HG02970 (cell line): ENCODE measurements around the gene EPM2AIP1.
"Not testable (repeated sequence)": the region's sequence is repeated elsewhere in the genome, so short reads cannot be mapped to it uniquely, and the experiment has no call there.

ENCODE experiments used
- ATAC-seq: cut with Tn5 transposase; IDR thresholded peaks from one replicate; pipeline ENCODE4 v1.9.1; 2021; ENCODE audit warnings: mild to moderate bottlenecking, moderate library complexity, moderate number of reproducible peaks; ENCODE audit not compliant: unreplicated experiment, low FRiP score

The EPM2AIP1 gene

DNA sequence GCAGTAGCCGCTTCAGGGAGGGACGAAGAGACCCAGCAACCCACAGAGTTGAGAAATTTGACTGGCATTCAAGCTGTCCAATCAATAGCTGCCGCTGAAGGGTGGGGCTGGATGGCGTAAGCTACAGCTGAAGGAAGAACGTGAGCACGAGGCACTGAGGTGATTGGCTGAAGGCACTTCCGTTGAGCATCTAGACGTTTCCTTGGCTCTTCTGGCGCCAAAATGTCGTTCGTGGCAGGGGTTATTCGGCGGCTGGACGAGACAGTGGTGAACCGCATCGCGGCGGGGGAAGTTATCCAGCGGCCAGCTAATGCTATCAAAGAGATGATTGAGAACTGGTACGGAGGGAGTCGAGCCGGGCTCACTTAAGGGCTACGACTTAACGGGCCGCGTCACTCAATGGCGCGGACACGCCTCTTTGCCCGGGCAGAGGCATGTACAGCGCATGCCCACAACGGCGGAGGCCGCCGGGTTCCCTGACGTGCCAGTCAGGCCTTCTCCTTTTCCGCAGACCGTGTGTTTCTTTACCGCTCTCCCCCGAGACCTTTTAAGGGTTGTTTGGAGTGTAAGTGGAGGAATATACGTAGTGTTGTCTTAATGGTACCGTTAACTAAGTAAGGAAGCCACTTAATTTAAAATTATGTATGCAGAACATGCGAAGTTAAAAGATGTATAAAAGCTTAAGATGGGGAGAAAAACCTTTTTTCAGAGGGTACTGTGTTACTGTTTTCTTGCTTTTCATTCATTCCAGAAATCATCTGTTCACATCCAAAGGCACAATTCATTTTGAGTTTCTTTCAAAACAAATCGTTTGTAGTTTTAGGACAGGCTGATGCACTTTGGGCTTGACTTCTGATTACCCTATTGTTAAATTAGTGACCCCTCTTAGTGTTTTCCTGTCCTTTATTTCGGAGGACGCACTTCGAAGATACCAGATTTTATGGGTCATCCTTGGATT is 674 bp upstream of the EPM2AIP1 start, which contains the start of gene MLH1:
Gene MLH1, plus strand, starts transcription at position 193 of the 958 bp plus-strand sequence. Its CDS starts 30 bp downstream, at position 223.
- peak; percentile 95 for ATAC-seq

DNA sequence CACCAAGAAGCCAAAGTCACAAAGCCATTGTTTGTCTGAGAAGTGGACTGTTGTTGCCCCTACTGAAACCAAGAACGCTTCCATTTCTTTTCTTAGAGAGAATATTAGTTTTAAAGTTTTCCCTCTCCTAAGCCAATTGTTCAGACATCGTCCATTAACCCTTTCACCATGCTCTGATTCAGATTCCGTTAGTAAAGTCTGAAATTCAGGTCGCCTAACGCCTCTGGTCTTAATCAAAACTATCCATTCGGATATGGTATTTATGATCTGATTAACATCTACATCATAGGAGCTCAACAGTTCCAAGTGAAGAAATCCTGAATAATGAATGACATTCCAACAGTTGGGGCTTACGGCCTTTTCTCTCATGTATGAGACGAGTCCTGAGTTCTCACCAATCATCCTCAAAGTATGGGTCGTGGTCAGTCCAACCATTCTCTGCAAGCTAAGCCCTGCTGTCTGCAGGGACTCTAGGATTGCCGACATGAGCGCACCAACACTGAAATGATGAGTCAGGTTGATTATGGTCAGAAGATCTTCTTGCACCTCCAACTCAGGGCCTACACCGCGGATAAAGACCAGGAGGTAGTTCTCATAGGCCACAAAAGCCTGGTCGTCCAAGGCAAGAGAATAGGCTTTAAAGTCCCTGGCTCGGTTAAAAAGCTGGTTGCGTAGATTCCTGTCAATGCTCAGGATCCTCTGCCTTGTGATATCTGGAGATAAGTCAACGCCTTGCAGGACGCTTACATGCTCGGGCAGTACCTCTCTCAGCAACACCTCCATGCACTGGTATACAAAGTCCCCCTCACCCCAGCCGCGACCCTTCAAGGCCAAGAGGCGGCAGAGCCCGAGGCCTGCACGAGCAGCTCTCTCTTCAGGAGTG is 767 bp downstream of the EPM2AIP1 start:
- ATAC-seq = no peak

DNA sequence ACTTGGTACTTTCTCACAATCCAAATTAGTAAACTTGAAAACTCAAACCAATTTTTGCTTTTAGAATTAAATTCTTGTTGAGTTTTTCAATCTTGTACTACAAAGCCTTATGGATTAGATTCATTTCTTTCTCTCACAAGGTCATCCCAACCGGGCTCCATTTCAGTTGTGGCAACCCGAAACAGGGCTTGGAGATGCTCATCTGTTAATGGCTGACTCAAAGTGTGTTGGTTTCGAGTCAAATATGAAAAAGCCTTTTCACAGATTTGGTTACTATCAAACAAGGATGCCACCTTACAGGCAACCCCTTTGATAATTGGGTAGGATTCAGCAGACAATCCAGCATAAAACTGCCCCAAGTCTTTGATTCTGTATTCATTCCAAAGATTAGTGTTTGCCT is 1.8 kb downstream of the EPM2AIP1 start:
- no peak for ATAC-seq

DNA sequence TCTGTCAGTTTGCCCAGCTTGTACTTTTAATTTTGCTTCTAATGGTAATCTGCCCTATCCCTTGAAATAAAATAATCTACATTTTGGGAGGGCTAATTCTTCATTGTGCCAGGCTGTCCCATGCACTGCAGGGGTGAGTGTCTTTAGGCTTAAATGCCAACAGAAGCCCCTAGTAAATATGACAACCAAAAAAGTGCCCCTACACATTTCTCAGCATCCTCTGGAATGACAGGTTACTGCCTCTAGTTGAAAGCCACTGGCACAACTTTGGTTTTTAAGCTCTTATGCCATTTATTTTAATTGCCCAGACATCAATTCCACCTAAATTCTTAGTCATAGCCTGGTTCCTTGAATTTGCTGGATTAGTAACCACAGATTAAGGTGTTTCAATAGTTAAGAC is 3.4 kb downstream of the EPM2AIP1 start:
- no peak for ATAC-seq

DNA sequence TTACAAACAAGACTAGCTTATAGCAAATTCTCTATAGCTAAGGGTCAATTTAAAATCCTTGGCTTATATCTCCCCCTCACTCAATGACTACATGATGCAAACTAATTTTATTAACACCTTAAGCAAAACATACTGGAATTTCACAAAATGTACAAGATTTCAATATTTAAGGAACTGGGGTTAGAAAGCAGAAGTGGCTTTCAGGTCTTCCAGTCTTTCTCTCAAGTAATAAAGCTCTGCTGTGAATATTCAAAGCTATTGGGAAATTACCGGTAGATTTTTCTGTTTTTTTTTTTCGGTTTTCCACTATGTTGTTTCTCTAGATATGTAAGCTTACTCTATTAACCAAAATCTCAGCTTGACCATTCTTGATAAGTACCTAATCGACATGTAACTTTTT is 3.9 kb downstream of the EPM2AIP1 start:
- no peak for ATAC-seq

DNA sequence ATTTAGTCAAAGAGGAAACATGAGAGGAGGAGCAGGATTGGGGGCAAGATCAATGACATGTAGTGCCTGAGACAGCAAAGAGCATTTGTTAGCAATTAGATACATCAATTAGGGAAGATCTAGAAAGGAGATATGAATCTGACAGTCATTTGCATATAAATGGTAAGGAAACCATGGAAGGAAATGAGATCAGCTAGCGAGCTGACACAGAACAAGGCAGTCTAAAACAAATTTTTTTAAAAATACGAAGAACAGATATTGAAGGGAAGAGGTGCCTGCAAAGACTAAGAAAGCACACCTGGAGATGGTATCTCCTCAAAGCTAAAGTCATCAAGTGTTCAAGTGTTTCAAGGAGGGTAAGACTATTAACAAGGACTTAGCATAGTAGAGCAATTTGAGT is 4.6 kb downstream of the EPM2AIP1 start:
- no peak for ATAC-seq

DNA sequence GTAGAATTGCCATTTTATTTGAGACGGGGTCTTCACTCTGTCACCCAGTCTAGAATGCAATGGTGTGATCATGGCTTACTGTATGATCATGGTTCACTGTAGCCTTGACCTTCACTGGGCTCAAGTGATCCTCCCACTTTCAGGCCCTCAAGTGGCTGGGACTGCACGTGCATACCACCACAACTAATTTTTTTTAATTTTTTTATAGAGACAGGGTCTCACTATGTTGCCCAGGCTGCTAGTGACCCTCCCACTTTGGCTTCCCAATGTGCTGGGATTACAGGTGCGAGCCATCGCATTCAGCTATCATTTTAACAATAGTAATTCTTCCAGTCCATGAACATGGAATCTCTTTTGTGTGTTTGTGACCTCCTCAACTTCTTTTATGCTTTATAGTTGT is 11.9 kb downstream of the EPM2AIP1 start:
- no peak for ATAC-seq

DNA sequence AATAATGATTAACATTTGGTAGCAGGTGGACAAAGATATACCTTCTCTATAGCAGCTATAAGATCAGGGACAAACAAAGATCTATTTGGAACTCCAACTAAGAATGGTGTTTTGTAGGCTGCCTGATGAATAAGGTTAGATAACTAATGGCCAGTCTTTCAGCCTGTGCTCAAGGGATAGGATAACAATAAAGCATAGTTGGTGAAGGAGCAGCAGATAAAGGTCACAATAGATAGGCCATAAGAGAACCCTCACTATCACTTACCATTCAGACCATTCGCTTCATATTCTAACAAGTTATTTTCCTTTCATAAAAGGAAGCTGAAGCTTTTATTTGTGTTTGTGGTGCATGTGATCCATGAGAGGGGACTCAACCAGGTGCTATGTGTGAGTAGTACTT is 19.8 kb downstream of the EPM2AIP1 start:
- ATAC-seq = no peak

DNA sequence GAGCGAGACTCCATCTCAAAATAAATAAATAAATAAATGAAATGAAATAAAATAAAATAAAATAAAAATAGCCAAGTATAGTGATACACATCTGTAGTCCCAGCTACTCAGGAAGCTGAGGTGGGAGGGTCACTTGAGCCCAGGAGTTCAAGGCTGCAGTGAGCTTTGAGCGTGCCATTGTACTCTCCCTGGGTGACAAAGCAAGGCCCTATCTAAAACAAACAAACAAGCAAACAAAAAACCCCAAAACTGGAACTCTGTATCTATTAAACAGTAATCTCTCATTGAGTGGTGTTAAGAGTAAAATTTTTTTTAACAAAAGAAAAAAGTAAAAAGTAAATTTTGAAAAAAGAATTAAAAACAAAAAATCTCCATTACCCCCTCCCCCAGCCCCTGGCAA is 20.8 kb downstream of the EPM2AIP1 start:
- no peak for ATAC-seq

DNA sequence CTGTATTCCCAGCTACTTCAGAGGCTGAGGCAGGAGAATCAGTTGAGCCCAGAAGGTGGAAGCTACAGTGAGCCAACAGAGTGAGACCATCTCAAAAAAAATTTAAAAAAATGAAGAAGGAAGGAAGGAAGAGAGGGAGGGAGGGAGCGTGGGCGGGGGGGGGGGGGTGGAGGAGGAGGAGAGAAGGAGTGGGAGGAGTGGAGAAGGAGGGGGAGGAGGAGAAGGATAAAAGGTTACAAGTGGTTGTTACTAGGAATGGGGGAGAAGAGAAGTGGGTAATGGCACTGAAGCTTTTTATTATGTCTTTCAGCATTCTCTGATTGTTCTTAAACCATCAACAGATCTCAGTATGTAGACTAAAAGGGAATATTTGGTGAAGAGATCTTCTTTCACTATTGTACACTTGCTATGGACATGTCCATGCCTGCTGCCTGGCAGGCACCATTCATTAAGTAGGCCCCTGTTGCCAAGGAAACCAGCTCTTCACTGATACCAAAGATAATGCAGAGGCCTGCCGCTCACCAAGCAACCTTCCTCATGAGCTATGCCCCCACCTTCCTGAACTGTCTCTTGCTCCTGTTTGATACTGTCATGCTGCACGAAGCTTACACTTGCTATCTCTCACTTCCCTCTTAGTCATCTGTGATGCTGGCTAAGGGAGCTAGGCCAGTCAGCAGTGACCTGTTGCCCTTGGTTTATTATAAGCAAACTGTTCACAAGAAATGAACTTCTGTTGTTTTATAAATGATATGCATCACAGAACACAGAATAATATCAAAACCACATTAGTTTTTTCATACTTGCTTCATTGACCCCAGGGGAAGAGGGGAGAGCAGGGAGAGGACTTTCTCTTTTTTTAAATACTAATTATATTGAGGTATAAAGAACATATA is 23.1 kb downstream of the EPM2AIP1 start:
- peak; percentile 96 for ATAC-seq

DNA sequence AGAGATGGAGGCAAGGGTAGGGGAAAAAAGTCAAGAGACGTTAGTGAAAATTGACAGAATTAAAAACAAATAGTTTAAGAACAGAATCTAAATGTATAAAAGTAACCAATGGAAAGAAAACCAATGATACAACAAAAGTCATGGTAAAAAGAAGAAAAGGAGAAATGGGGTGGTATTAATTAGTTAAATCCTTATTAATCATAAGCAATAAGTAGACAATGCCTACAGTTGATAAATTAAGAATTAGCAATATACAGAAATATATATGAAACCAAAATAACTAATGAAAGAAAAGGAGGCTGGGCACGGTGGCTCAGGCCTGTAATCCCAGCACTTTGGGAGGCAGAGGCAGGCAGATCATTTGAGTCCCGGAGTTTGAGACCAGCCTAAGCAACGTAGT is 23.8 kb downstream of the EPM2AIP1 start:
- ATAC-seq = no peak

DNA sequence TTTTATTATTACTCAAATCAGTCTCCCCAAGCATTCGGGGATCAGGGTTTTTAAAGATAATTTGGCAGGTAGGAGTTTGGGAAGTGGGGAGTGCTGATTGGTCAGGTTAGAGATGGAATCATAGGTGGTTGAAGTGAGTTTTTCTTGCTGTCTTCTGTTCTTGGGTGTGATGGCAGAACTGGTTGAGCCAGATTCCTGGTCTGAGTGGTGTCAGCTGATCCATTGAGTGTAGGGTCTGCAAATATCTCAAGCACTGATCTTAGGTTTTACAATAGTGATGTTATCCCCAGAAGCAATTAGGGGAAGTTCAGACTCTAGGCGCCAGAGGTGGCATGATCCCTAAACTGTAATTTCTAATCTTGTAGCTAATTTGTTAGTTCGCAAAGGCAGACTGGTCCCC is 27.5 kb downstream of the EPM2AIP1 start:
- ATAC-seq = no peak

DNA sequence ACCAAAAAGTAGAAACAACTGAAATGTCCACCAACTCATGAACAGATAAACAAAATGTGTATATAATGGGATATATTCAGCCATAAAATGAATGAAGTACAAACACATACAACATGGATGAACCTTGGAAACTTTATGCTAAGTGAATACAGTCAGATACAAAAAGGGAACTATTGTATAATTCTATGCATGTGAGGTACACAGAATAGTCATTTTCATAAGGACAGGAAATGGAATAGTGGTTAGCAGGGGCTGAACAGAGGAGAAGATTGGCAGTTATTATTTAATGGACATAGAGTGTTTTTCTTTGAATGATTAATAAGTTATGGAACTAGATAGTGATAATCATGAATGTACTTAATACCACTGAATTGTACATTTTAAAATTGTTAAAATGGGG is 28.1 kb downstream of the EPM2AIP1 start:
- ATAC-seq = no peak

DNA sequence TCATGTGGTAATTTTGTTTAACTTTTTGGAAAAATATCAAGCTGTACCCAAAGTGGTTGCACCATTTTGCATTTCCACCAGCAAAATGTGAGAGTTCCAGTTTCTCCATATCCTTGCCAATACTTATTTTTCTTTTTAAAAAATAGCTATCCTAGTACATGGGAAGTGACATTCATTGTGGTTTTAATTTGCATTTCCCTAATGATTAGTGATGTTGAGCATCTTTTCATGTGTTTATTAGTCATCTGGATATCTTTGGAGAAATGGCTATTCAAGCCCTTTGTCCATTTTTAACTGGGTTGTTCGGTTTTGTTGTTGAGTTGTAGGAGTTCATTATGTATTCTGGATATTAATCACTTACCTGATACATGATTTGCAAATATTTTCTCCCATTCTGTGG is 28.6 kb downstream of the EPM2AIP1 start:
- no peak for ATAC-seq

DNA sequence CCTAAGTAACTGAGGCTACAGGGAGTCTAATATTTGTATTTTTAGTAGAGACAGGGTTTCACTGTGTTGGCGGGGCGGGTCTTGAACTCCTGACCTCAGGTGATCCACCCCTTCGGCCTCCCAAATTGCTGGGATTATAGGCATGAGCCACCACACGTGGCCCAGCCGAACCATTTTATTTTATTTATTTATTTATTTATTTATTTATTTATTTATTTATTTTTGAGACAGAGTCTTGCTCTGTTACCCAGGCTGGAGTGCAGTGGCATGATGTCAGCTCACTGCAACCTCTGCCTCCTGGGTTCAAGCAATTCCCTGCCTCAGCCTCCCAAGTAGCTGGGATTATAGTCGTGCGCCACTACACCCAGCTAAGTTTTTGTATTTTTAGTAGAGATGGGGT is 29.9 kb downstream of the EPM2AIP1 start:
- not testable (repeated sequence) for ATAC-seq

DNA sequence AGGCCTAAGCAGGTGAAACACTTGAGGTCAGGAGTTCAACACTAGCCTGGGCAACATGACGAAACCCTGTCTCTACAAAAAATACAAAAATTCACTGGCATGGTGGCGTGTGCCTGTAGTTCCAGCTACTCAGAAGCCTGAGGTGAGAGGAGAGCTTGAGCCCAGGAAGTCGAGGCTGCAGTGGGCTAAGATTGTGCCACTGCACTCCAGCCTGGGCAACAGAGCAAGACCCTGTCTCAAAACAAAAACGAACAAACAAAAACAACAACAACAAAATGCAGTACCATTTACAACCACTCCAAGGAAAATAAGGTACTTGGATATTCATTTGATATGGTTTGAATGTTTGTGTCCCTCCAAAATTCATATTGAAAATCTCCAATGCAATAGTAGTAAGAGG is 32.4 kb downstream of the EPM2AIP1 start:
- no peak for ATAC-seq

DNA sequence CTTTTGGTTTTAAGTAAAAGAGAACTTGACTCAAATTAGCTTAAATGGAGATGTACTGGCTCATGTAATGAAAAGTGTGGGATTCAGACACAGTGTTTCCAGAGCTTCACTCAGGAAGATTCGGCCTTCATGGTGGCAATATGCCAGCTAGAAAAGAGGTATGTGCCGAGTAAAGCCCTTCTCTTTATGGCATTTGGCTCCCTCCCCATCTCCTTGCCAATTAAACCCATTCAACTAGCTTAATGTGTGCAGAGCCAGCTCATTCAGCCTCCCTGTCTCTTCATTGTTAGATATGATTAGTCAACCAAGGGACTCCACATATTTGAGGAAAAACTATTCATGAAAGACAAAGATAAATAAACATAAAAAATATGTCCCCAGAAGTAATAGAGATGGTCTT is 33.1 kb downstream of the EPM2AIP1 start:
- ATAC-seq = no peak

DNA sequence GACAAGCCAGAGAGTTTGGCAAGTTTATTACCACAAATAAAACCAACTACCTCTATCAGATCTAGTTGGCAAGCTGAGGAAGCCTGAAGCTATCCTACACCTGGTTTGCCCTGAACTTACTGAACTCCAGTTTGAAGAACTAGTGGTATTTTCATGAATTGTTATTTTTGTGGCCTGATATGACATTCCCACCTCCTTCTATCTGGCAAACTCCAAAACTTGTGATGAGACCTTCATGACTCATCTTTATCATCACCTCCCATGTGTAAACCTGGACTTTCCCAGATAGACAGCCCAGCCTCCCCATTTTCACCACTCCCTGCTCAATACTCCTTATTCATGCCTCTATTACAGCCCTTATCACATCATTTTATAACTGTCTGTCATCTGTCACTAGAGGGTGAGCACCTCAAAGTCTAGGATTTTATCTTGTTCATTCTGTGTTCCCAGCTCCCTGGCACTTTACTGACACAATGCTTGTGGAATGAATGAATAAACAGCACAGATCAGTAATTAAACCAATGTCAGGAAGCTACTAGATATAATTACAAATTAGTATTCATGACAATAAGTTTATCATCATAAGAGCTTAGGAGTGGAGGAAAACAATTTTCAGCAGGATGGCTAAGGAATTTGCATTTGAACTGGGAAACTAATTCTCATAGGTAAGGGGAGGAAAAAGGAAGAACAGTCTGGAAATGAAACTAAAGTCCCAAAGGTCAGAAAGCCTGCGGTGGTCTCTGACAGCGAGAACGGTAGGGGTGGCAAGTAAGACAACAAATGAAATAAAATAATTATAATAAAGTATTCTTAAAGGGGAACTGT is 34.9 kb downstream of the EPM2AIP1 start:
- ATAC-seq = no peak

DNA sequence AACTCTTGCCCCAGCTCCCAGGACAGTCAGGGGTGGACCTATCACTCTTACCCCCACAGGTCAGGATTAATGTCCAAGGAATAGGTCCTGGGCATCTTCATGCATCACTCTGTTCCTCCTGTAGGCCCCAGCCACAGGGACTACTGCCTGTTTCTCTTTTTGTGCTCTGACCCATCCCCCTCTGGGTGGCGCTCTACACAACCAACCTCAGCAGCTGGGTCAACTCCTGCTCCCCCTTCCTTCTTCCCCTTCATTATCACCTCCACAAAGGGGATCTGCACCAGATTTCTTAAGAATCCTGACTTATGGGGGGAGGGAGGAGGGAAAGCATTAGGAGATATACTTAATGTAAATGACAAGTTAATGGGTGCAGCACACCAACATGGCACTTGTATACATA is 35.9 kb downstream of the EPM2AIP1 start:
- no peak for ATAC-seq
